Keratinocyte (primary cell): ENCODE results near the gene TAC3. TPM values are rescaled to one million over a fixed set of nuclear protein-coding genes. Genes with fewer than 3 reads are reported as not detected.

Experiments
- DNase-seq: peaks from one replicate; pipeline ENCODE4 v3.0.0-alpha.2; 2011; ENCODE audit warnings: low read depth, missing footprints, low spot score
- FAIRE-seq: peaks from 2 replicates; lab custom pipeline; 2011; peaks lifted over from hg19 to GRCh38; lab: Jason Lieb, UNC
- H2AFZ ChIP-seq: 2 replicates; pipeline ENCODE4 v1.6.0; 2012; ENCODE audit warnings: low read length, control low read depth, inconsistent platforms; ENCODE audit not compliant: control insufficient read depth
- H3K27ac ChIP-seq: 2 replicates; pipeline ENCODE4 v1.5.1; 2011; ENCODE audit warnings: low read length; ENCODE audit not compliant: control insufficient read depth, insufficient read depth
- H3K27me3 ChIP-seq: 3 replicates; pipeline ENCODE4 v1.6.0; 2011; ENCODE audit warnings: low read length; ENCODE audit not compliant: control insufficient read depth, insufficient read depth; ENCODE audit errors: extremely low read depth
- H3K36me3 ChIP-seq, 2 experiments: 2 replicates in 1 of 2; 3 replicates in 1 of 2; pipeline ENCODE4 v1.5.1; 2011; ENCODE audit warnings: low read length in 2 of 2, mild to moderate bottlenecking in 1 of 2; ENCODE audit not compliant: control insufficient read depth in 2 of 2, insufficient read depth in 2 of 2; ENCODE audit errors: extremely low read depth in 1 of 2
- H3K4me1 ChIP-seq: 3 replicates; pipeline ENCODE4 v1.5.1; 2011; ENCODE audit warnings: low read length; ENCODE audit not compliant: control insufficient read depth, insufficient read depth; ENCODE audit errors: extremely low read depth
- H3K4me2 ChIP-seq: 3 replicates; pipeline ENCODE4 v1.6.0; 2011; ENCODE audit warnings: low read depth, low read length; ENCODE audit not compliant: control insufficient read depth, insufficient read depth; ENCODE audit errors: extremely low read depth
- H3K4me3 ChIP-seq, 3 experiments: fragments of 200-600 bp in 1 of 3; sonication (generic) in 1 of 3; 2 replicates in 2 of 3; 3 replicates in 1 of 3; pipeline ENCODE4 v1.5.1; 2011 to 2016; ENCODE audit warnings: low read length in 3 of 3, mild to moderate bottlenecking in 3 of 3, control low read depth in 2 of 3, inconsistent platforms in 1 of 3, low read depth in 1 of 3, mixed read lengths in 1 of 3, mixed run types in 1 of 3, moderate library complexity in 1 of 3; ENCODE audit not compliant: control insufficient read depth in 2 of 3, insufficient read depth in 2 of 3; ENCODE audit errors: extremely low read depth in 1 of 3
- H3K79me2 ChIP-seq: 2 replicates; pipeline ENCODE4 v1.6.0; 2012; ENCODE audit warnings: low read length; ENCODE audit not compliant: control insufficient read depth, insufficient read depth
- H3K9ac ChIP-seq: 3 replicates; pipeline ENCODE4 v1.6.0; 2011; ENCODE audit warnings: low read length; ENCODE audit not compliant: control insufficient read depth, insufficient read depth; ENCODE audit errors: extremely low read depth
- H3K9me1 ChIP-seq: 3 replicates; pipeline ENCODE4 v1.6.0; 2011; ENCODE audit warnings: low read length; ENCODE audit not compliant: control insufficient read depth, insufficient read depth; ENCODE audit errors: extremely low read depth
- H3K9me3 ChIP-seq: 2 replicates; pipeline ENCODE4 v1.5.1; 2012; ENCODE audit warnings: low read depth, low read length; ENCODE audit not compliant: control insufficient read depth
- H4K20me1 ChIP-seq: 3 replicates; pipeline ENCODE4 v1.6.0; 2011; ENCODE audit warnings: low read length; ENCODE audit not compliant: control insufficient read depth, insufficient read depth; ENCODE audit errors: extremely low read depth
- CTCF ChIP-seq, 3 experiments: IDR thresholded peaks in 1 of 3; conservative IDR thresholded peaks in 1 of 3; optimal IDR thresholded peaks in 1 of 3; 2 replicates in 2 of 3; 3 replicates in 1 of 3; pipeline versions ENCODE3 to v1.5.1; 2011; ENCODE audit warnings: low read length in 3 of 3, mild to moderate bottlenecking in 3 of 3, moderate library complexity in 2 of 3, control low read depth in 1 of 3, inconsistent platforms in 1 of 3; ENCODE audit not compliant: insufficient read depth in 2 of 3; ENCODE audit errors: extremely low read depth in 1 of 3
- EZH2 ChIP-seq: IDR thresholded peaks from one replicate; pipeline ENCODE4 v1.6.1; 2012; ENCODE audit warnings: inconsistent platforms, mild to moderate bottlenecking, low read length, moderate library complexity
- dilution Hi-C: fragments of 300-500 bp; cut with MboI; formaldehyde crosslinking; loops from one replicate; pipeline ENCODE4 v1.7.0; 2020; ENCODE audit warnings: low sequenced_read_pairs; ENCODE audit not compliant: extremely low pct_ligation_motif_present
- polyA plus RNA-seq, 5 experiments: library from polyadenylated mRNA; depleted of rRNA in 3 of 5; stranded (reverse) in 3 of 5; stranded (forward) in 1 of 5; unstranded in 1 of 5; fragments of >200 nt; gene quantifications; 1 replicate in 1 of 5; 2 replicates in 3 of 5; 3 replicates in 1 of 5; pipeline versions ENCODE4 v1.2.1 to v1.2.3, GENCODE V29; 2011 to 2012; ENCODE audit warnings: missing spikeins in 2 of 5, low read depth in 1 of 5, low replicate concordance in 1 of 5

Gene TAC3
- polyA plus RNA-seq, 1 donor (not counting 4 experiments of a cell fraction or from before 2014, with no cell fraction given), result not detected

- no peaks in the 10 kb centered on the region for H3K36me3 ChIP-seq
- no peak overlapping the region for H3K4me3 ChIP-seq
- H3K4me1 ChIP-seq, result no peaks in the 10 kb centered on the region
- dilution Hi-C loops, result no loop called here
- peaks cover 6% of the 10 kb centered on the region for H3K27me3 ChIP-seq
- H3K27ac ChIP-seq, result no peak overlapping the region
- DNase-seq (no peak), FAIRE-seq (no peak)
- H3K9me1 ChIP-seq, result no peaks in the 10 kb centered on the region
- no peaks in the 10 kb centered on the region for H4K20me1 ChIP-seq
- TF ChIP-seq EZH2 (no peak), CTCF (optimal IDR thresholded peaks at IDR 0.05 in 1 of 3, IDR thresholded peaks at IDR 0.05 in 1 of 3, conservative IDR thresholded peaks at IDR 0.05 in 1 of 3; ENCODE audit: extremely low read depth in 1 of 3, insufficient read depth in 2 of 3, low read length in 3 of 3) (no peak)
- H3K4me2 ChIP-seq, result no peak overlapping the region
- H2AFZ ChIP-seq, result no peak overlapping the region
- no peak overlapping the region for H3K9ac ChIP-seq
- no peaks in the 10 kb centered on the region for H3K9me3 ChIP-seq
- H3K79me2 ChIP-seq, result no peaks in the 10 kb centered on the region
These were observed 22.9 kb upstream of the TAC3 start for GRCh38 chr12:57039016-57039798.

- H3K79me2 ChIP-seq, result no peaks in the 10 kb centered on the region
- no peak overlapping the region for H2AFZ ChIP-seq
- DNase-seq, result no peak
- H3K27me3 ChIP-seq, result peaks cover 6% of the 10 kb centered on the region
- peaks cover 12% of the 10 kb centered on the region for H3K4me1 ChIP-seq
- H3K9ac ChIP-seq, result no peak overlapping the region
- H3K36me3 ChIP-seq, result no peaks in the 10 kb centered on the region
- no peak overlapping the region for H3K4me2 ChIP-seq
- H3K4me3 ChIP-seq, result no peak overlapping the region
- H4K20me1 ChIP-seq, result no peaks in the 10 kb centered on the region
- TF ChIP-seq CTCF (optimal IDR thresholded peaks at IDR 0.05 in 1 of 3, IDR thresholded peaks at IDR 0.05 in 1 of 3, conservative IDR thresholded peaks at IDR 0.05 in 1 of 3; ENCODE audit: extremely low read depth in 1 of 3, insufficient read depth in 2 of 3, low read length in 3 of 3) (no peak), EZH2 (no peak)
- H3K9me3 ChIP-seq, result no peaks in the 10 kb centered on the region
- FAIRE-seq, result no peak
- H3K9me1 ChIP-seq, result no peaks in the 10 kb centered on the region
- dilution Hi-C loops, result no loop called here
- H3K27ac ChIP-seq, result no peak overlapping the region
These were observed 20.9 kb upstream of the TAC3 start for GRCh38 chr12:57037264-57037663.
